Endothelial cell of umbilical vein (primary cell): ENCODE results near the gene SINHCAF. TPM values are rescaled to one million over a fixed set of nuclear protein-coding genes. Genes with fewer than 3 reads are reported as not detected.

ENCODE experiments used
- BruUV-seq: library from RNA; stranded (reverse); fragments of 400-500 nt; replicated peaks from 2 replicates; lab custom pipeline; 2021; lab: Mats Ljungman, UMichigan
- CTCF ChIA-PET: fragments of 300-600, 350-600 bp; sonication (Branson Sonifier 250); formaldehyde crosslinking; loops from one replicate; lab custom pipeline; 2021; ENCODE audit warnings: antibody characterized with exemption, inconsistent platforms; lab: Charles Lee
- POLR2A ChIA-PET: fragments of 300-600, 350-600 bp; sonication (Branson Sonifier 250); formaldehyde crosslinking; loops from one replicate; lab custom pipeline; 2021; ENCODE audit warnings: antibody characterized with exemption, inconsistent platforms; lab: Charles Lee
- DNase-seq: peaks from one replicate; pipeline ENCODE4 v3.0.0-alpha.2; 2011; ENCODE audit warnings: low read depth, low spot score
- FAIRE-seq: peaks from 2 replicates; lab custom pipeline; 2011; peaks lifted over from hg19 to GRCh38; lab: Jason Lieb, UNC
- H2AFZ ChIP-seq: 2 replicates; pipeline ENCODE4 v1.6.0; 2012; ENCODE audit warnings: low read depth, low read length, control low read depth, inconsistent platforms
- H3K27ac ChIP-seq: 2 replicates; pipeline ENCODE4 v1.5.1; 2011; ENCODE audit warnings: low read depth, mild to moderate bottlenecking, control low read depth, low read length, moderate library complexity; ENCODE audit not compliant: insufficient read depth
- H3K27me3 ChIP-seq, 2 experiments: 2 replicates each; pipeline versions ENCODE4 v1.6.0 to v1.6.1; 2011; ENCODE audit warnings: low read length in 2 of 2, mixed read lengths in 1 of 2; ENCODE audit not compliant: control insufficient read depth in 2 of 2, insufficient read depth in 2 of 2
- H3K36me3 ChIP-seq, 2 experiments: 2 replicates in 1 of 2; 3 replicates in 1 of 2; pipeline ENCODE4 v1.5.1; 2011; ENCODE audit warnings: low read length in 2 of 2, mild to moderate bottlenecking in 1 of 2, moderate library complexity in 1 of 2; ENCODE audit not compliant: control insufficient read depth in 2 of 2, insufficient read depth in 2 of 2; ENCODE audit errors: extremely low read depth in 1 of 2
- H3K4me1 ChIP-seq: 3 replicates; pipeline ENCODE4 v1.5.1; 2011; ENCODE audit warnings: mild to moderate bottlenecking, low read length; ENCODE audit not compliant: control insufficient read depth, insufficient read depth; ENCODE audit errors: extremely low read depth
- H3K4me2 ChIP-seq: 2 replicates; pipeline ENCODE4 v1.6.1; 2011; ENCODE audit warnings: low read length, control low read depth, mixed read lengths; ENCODE audit not compliant: insufficient read depth
- H3K4me3 ChIP-seq, 3 experiments: fragments of 200-600 bp in 1 of 3; sonication (generic), shearing (Covaris generic) in 1 of 3; replicated peaks in 1 of 3; 2 replicates each; pipeline ENCODE4 v1.5.1; 2011 to 2016; ENCODE audit warnings: control low read depth in 3 of 3, low read length in 3 of 3, mild to moderate bottlenecking in 2 of 3, inconsistent platforms in 1 of 3, low read depth in 1 of 3, moderate library complexity in 1 of 3; ENCODE audit not compliant: insufficient read depth in 1 of 3
- H3K79me2 ChIP-seq: 2 replicates; pipeline ENCODE4 v1.6.0; 2012; ENCODE audit warnings: low read length, inconsistent platforms; ENCODE audit not compliant: control insufficient read depth, insufficient read depth
- H3K9ac ChIP-seq: replicated peaks from 2 replicates; pipeline ENCODE3; 2011; ENCODE audit warnings: low read length, control low read depth; ENCODE audit not compliant: insufficient read depth; ENCODE audit errors: extremely low read depth
- H3K9me1 ChIP-seq: replicated peaks from 3 replicates; pipeline ENCODE4 v1.6.0; 2011; ENCODE audit warnings: mild to moderate bottlenecking, low read length; ENCODE audit not compliant: control insufficient read depth, insufficient read depth; ENCODE audit errors: extremely low read depth
- H3K9me3 ChIP-seq: replicated peaks from 2 replicates; pipeline ENCODE4 v1.5.1; 2012; ENCODE audit warnings: low read length, inconsistent platforms; ENCODE audit not compliant: control insufficient read depth, insufficient read depth
- H4K20me1 ChIP-seq: replicated peaks from 2 replicates; pipeline ENCODE3; 2011; ENCODE audit warnings: mild to moderate bottlenecking, low read length; ENCODE audit not compliant: control insufficient read depth, insufficient read depth; ENCODE audit errors: extremely low read depth
- CTCF ChIP-seq, 2 donors: IDR thresholded peaks; 1 replicate in 1 of 2; 2 replicates in 1 of 2; pipeline ENCODE4 v1.5.1; 2011; ENCODE audit warnings: low read length in 2 of 2, mild to moderate bottlenecking in 2 of 2, moderate library complexity in 2 of 2, control low read depth in 1 of 2, inconsistent platforms in 1 of 2, low read depth in 1 of 2; ENCODE audit not compliant: insufficient read depth in 1 of 2; ENCODE audit errors: extremely low read depth in 1 of 2
- EZH2 ChIP-seq: IDR thresholded peaks from 2 replicates; pipeline ENCODE4 v1.6.1; 2012; ENCODE audit warnings: borderline replicate concordance, low read depth, mild to moderate bottlenecking, moderate library complexity, low read length, inconsistent platforms; ENCODE audit not compliant: severe bottlenecking
- FOS ChIP-seq: IDR thresholded peaks from 2 replicates; pipeline ENCODE4 v1.6.1; 2011; ENCODE audit warnings: mild to moderate bottlenecking, low read length, moderate library complexity, borderline replicate concordance; ENCODE audit not compliant: insufficient read depth
- GATA2 ChIP-seq: IDR thresholded peaks from 2 replicates; pipeline ENCODE4 v1.7.0; 2011; ENCODE audit warnings: low read depth, mild to moderate bottlenecking, moderate library complexity, mixed read lengths, low read length; ENCODE audit not compliant: insufficient read length, insufficient read depth
- JUN ChIP-seq: IDR thresholded peaks from 2 replicates; pipeline ENCODE4 v1.6.1; 2011; ENCODE audit warnings: borderline replicate concordance, low read depth; ENCODE audit not compliant: insufficient read length, insufficient read depth
- MAX ChIP-seq: IDR thresholded peaks from 2 replicates; pipeline ENCODE4 v1.6.1; 2011; ENCODE audit not compliant: insufficient read depth, insufficient read length
- MYC ChIP-seq: IDR thresholded peaks from one replicate; pipeline ENCODE4 v1.6.1; 2011; ENCODE audit warnings: mild to moderate bottlenecking, low read depth, low read length
- POLR2A ChIP-seq: IDR thresholded peaks from 2 replicates; pipeline ENCODE4 v1.6.1; 2012; ENCODE audit warnings: low read depth, mild to moderate bottlenecking, control low read depth, low read length
- POLR2AphosphoS5 ChIP-seq: IDR thresholded peaks from 2 replicates; pipeline ENCODE4 v1.6.1; 2012; ENCODE audit warnings: low read depth, mild to moderate bottlenecking, control low read depth, low read length, moderate library complexity; ENCODE audit not compliant: insufficient read depth
- dilution Hi-C: fragments of 300-500 bp; cut with MboI; formaldehyde crosslinking; loops from one replicate; pipeline ENCODE4 v1.15.0; 2019; ENCODE audit warnings: low sequenced_read_pairs; ENCODE audit not compliant: extremely low pct_ligation_motif_present
- intact Hi-C: fragments of 100-400 bp; cut with micrococcal nuclease; formaldehyde crosslinking; loops from one replicate; pipeline ENCODE4 v1.10.0; 2022
- polyA plus RNA-seq, 4 experiments: library from polyadenylated mRNA; depleted of rRNA in 3 of 4; stranded (reverse) in 3 of 4; unstranded in 1 of 4; fragments of >200 nt; gene quantifications; 2 replicates each; pipeline versions ENCODE4 v1.2.1 to v1.2.3, GENCODE V29; 2011 to 2012; ENCODE audit warnings: missing spikeins in 1 of 4
- total RNA-seq: library from RNA; stranded (reverse); gene quantifications from 2 replicates; pipeline ENCODE4 v1.2.3, GENCODE V29; 2021

SINHCAF gene
- total and polyA plus RNA-seq, 2 donors (not counting 3 experiments of a cell fraction or from before 2014, with no cell fraction given) = 19.3 to 83.4 TPM

GRCh38 chr12:31362115-31362758 lies 36.3 kb upstream of the SINHCAF start:
- POLR2A ChIA-PET = no interaction called here
- no peak overlapping the region for H3K4me3 ChIP-seq
- CTCF ChIA-PET = interaction anchor here (1.6 kb wide), 1 partner anchor 90 kb away, joined by 5 read pairs; no protein-coding TSS in a partner anchor
- no peak overlapping the region for H2AFZ ChIP-seq
- FAIRE-seq (no peak), DNase-seq (no peak)
- peaks cover 2 to 3% of the 10 kb centered on the region in 2 experiments for H3K27me3 ChIP-seq
- H3K9me3 ChIP-seq = no peaks in the 10 kb centered on the region
- no peak overlapping the region for H3K4me2 ChIP-seq
- dilution Hi-C loops = no loop called here
- intact Hi-C loops = no loop called here
- no peaks in the 10 kb centered on the region for H3K79me2 ChIP-seq
- TF ChIP-seq CTCF (IDR thresholded peaks at IDR 0.05; ENCODE audit: extremely low read depth in 1 of 2, insufficient read depth in 1 of 2, low read depth in 1 of 2, low read length in 2 of 2) (no peak), FOS (no peak), MAX (no peak), GATA2 (no peak), POLR2AphosphoS5 (no peak), MYC (no peak), EZH2 (no peak), POLR2A (no peak), JUN (no peak)
- BruUV-seq = no TSS peak
- H3K27ac ChIP-seq = no peak overlapping the region
- H3K9me1 ChIP-seq = no peaks in the 10 kb centered on the region
- H4K20me1 ChIP-seq = no peaks in the 10 kb centered on the region
- no peaks in the 10 kb centered on the region for H3K36me3 ChIP-seq
- no peaks in the 10 kb centered on the region for H3K4me1 ChIP-seq
- no peak overlapping the region for H3K9ac ChIP-seq
